Activated B cell treated with CpG ODN at 0.5 μM for 24 hours (primary cell): ENCODE results near the gene SNAP29. TPM values are rescaled to one million over a fixed set of nuclear protein-coding genes. Genes with fewer than 3 reads are reported as not detected.

Experiments
- ATAC-seq: fragments of 200-7000 bp; cut with Tn5 transposase; one replicate; pipeline ENCODE4 v1.10.0; 2021; ENCODE audit warnings: low read depth, mild to moderate bottlenecking, moderate library complexity
- CTCF ChIA-PET: fragments of 350-600 bp; sonication (Branson Sonifier 250); formaldehyde crosslinking; loops from one replicate; lab custom pipeline; 2021; ENCODE audit warnings: antibody characterized with exemption; lab: Charles Lee
- POLR2A ChIA-PET: fragments of 350-600 bp; sonication (Branson Sonifier 250); formaldehyde crosslinking; loops from one replicate; lab custom pipeline; 2021; ENCODE audit warnings: antibody characterized with exemption; lab: Charles Lee
- DNase-seq: peaks from one replicate; pipeline ENCODE4 v3.0.0; 2022
- H3K27ac Mint-ChIP-seq: one replicate; pipeline ENCODE4 v1.8.0; 2020; ENCODE audit warnings: mixed read lengths
- H3K27me3 Mint-ChIP-seq: one replicate; pipeline ENCODE4 v1.8.0; 2021; ENCODE audit warnings: mixed read lengths
- H3K36me3 Mint-ChIP-seq: one replicate; pipeline ENCODE4 v1.8.0; 2021; ENCODE audit warnings: low read depth, mixed read lengths
- H3K4me1 Mint-ChIP-seq: one replicate; pipeline ENCODE4 v1.8.0; 2021; ENCODE audit warnings: mixed read lengths
- H3K4me3 Mint-ChIP-seq: one replicate; pipeline ENCODE4 v1.8.0; 2020; ENCODE audit warnings: mild to moderate bottlenecking, mixed read lengths
- H3K9me3 Mint-ChIP-seq: one replicate; pipeline ENCODE4 v1.8.0; 2020; ENCODE audit warnings: mixed read lengths
- CTCF ChIP-seq: fragments of 200-600 bp; IDR thresholded peaks from one replicate; pipeline ENCODE4 v1.8.0; 2022; ENCODE audit warnings: antibody characterized with exemption, mild to moderate bottlenecking
- intact Hi-C: fragments of 100-400 bp; cut with micrococcal nuclease; formaldehyde crosslinking; loops from one replicate; pipeline ENCODE4 v1.15.1; 2024
- total RNA-seq: library from RNA; stranded (reverse); gene quantifications from 2 replicates; pipeline ENCODE4 v1.2.3, GENCODE V29; 2022

SNAP29 gene
- total RNA-seq, 1 donor from 2014 or later: 22.1 TPM

GRCh38 chr22:20853236-20853660 lies 5.6 kb upstream of the SNAP29 start:
- Mint-ChIP-seq H3K27me3 (no peaks in the 10 kb centered on the region), H3K4me3 (no peak overlapping the region), H3K27ac (no peak overlapping the region), H3K9me3 (no peaks in the 10 kb centered on the region), H3K4me1 (peaks cover 49% of the 10 kb centered on the region), H3K36me3 (no peaks in the 10 kb centered on the region)
- POLR2A ChIA-PET: no interaction called here
- DNase-seq: no peak
- TF ChIP-seq CTCF: no peak
- intact Hi-C loops: no loop called here
- no peak for ATAC-seq
- CTCF ChIA-PET: no interaction called here

- TF ChIP-seq CTCF: no peak
- no peak for DNase-seq
- intact Hi-C loops: loop anchor here (5.0 kb wide), 1 partner anchor 1565 kb away; the partner anchor contains the start of gene CLTCL1
- ChIA-PET CTCF (no interaction called here), POLR2A (no interaction called here)
- Mint-ChIP-seq H3K27me3 (no peaks in the 10 kb centered on the region), H3K4me3 (peak overlapping the region; percentile 89), H3K36me3 (peaks cover 5% of the 10 kb centered on the region), H3K4me1 (peaks cover 58% of the 10 kb centered on the region), H3K9me3 (no peaks in the 10 kb centered on the region), H3K27ac (no peak overlapping the region)
- ATAC-seq: no peak
These were observed 1.6 kb upstream of the SNAP29 start for GRCh38 chr22:20857247-20857643.

- ATAC-seq: peak; percentile 45
- POLR2A ChIA-PET: no interaction called here
- peaks cover 52% of the 10 kb centered on the region for H3K4me1 Mint-ChIP-seq
These were observed 781 bp upstream of the SNAP29 start for GRCh38 chr22:20857838-20858614.

GRCh38 chr22:20859615-20860014 lies 808 bp downstream of the SNAP29 start:
- peak overlapping the region; percentile 56 for H3K27ac Mint-ChIP-seq
- H3K4me3 Mint-ChIP-seq: peak overlapping the region; percentile 84
- no peak for TF ChIP-seq CTCF
- peaks cover 42% of the 10 kb centered on the region for H3K4me1 Mint-ChIP-seq
- ChIA-PET CTCF (no interaction called here), POLR2A (no interaction called here)
- no peak for DNase-seq
- H3K9me3 Mint-ChIP-seq: no peaks in the 10 kb centered on the region
- peaks cover 18% of the 10 kb centered on the region for H3K36me3 Mint-ChIP-seq
- no peaks in the 10 kb centered on the region for H3K27me3 Mint-ChIP-seq
- intact Hi-C loops: loop anchor here (2.0 to 5.0 kb wide), 4 partner anchors 157 to 1567 kb away; partner anchors contain the start of genes CLTCL1, ZDHHC8 and ZNF74
- no peak for ATAC-seq

More at GRCh38 chr22:20857838-20858614, 781 bp upstream of the SNAP29 start:
- no peaks in the 10 kb centered on the region for H3K27me3 Mint-ChIP-seq
- H3K9me3 Mint-ChIP-seq: no peaks in the 10 kb centered on the region
- peaks cover 8% of the 10 kb centered on the region for H3K36me3 Mint-ChIP-seq
- no peak for DNase-seq
- peak overlapping the region; percentile 80 for H3K27ac Mint-ChIP-seq
- CTCF ChIA-PET: no interaction called here
- intact Hi-C loops: loop anchor here (1.0 to 5.0 kb wide), 6 partner anchors 59 to 1566 kb away; partner anchors contain the start of genes CLTCL1, CRKL, THAP7 and ZDHHC8
- TF ChIP-seq CTCF: no peak
- peak overlapping the region; percentile 89 for H3K4me3 Mint-ChIP-seq

GRCh38 chr22:20862540-20862939 lies 3.7 kb downstream of the SNAP29 start:
- CTCF ChIA-PET: no interaction called here
- H3K27ac Mint-ChIP-seq: no peak overlapping the region

More at GRCh38 chr22:20862540-20862939, 3.7 kb downstream of the SNAP29 start:
- no peak overlapping the region for H3K4me3 Mint-ChIP-seq
- POLR2A ChIA-PET: interaction anchor here (0.6 kb wide), 2 partner anchors 21 to 534 kb away, joined by 3 to 4 read pairs; no protein-coding TSS in a partner anchor
- peaks cover 27% of the 10 kb centered on the region for H3K4me1 Mint-ChIP-seq
- DNase-seq (no peak), ATAC-seq (no peak)
- no peak for TF ChIP-seq CTCF
- no peaks in the 10 kb centered on the region for H3K9me3 Mint-ChIP-seq
- peaks cover 29% of the 10 kb centered on the region for H3K36me3 Mint-ChIP-seq
- intact Hi-C loops: no loop called here
- H3K27me3 Mint-ChIP-seq: no peaks in the 10 kb centered on the region
